Measurements from ENCODE around the gene ITGB2. TPM values are rescaled to one million over a fixed set of nuclear protein-coding genes. Genes with fewer than 3 reads are reported as not detected.

The ITGB2 gene
- total RNA-seq, 1 donor from 2014 or later = 6.9 TPM

DNA sequence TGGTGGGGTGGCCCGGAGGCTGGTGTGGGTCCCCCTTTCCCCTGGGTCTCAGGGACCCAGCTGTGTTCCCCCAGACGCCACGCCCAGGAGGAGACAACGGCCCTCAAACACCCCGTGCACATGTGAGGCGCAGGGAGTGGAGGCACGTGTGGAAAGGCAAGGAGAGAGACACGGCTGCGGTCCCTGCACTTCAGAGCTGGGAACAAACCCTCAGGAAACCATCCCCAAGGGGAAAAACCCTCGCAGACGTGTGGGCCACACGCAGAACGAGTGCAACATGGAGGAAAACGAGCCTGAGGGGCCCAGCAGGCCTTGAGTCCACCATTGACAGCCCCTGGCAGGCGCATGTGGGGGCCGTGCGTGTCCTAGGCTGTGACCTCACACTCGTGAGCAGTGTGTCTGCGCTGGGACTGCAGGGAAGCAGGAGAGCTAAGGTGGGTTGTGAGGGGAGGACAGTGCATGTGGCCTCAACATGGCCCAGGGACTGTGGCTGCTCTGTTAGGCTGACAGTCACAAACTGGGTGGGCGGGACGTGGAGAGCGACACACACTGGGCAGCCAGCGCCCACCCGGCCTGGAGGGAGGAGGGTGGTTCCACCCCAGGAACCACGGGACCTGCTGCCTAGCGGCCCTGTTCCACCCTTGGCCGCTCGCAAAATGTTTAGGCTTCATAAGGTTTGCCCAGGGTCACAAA, 20.0 kb downstream of the ITGB2 start:
- Histone ChIP-seq H3K27me3 (ENCODE audit: control insufficient read depth, insufficient read depth, low read length) (peaks cover 37% of the 10 kb centered on the region), H3K4me3 (ENCODE audit: low read depth, low read length) (no peak overlapping the region), H3K36me3 (ENCODE audit: control insufficient read depth, insufficient read depth, low read length) (no peaks in the 10 kb centered on the region)
- no peak for DNase-seq (ENCODE audit: low read depth)
- TF ChIP-seq, protein P1, sequence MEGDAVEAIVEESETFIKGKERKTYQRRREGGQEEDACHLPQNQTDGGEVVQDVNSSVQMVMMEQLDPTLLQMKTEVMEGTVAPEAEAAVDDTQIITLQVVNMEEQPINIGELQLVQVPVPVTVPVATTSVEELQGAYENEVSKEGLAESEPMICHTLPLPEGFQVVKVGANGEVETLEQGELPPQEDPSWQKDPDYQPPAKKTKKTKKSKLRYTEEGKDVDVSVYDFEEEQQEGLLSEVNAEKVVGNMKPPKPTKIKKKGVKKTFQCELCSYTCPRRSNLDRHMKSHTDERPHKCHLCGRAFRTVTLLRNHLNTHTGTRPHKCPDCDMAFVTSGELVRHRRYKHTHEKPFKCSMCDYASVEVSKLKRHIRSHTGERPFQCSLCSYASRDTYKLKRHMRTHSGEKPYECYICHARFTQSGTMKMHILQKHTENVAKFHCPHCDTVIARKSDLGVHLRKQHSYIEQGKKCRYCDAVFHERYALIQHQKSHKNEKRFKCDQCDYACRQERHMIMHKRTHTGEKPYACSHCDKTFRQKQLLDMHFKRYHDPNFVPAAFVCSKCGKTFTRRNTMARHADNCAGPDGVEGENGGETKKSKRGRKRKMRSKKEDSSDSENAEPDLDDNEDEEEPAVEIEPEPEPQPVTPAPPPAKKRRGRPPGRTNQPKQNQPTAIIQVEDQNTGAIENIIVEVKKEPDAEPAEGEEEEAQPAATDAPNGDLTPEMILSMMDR (IDR thresholded peaks at IDR 0.05; ENCODE audit: insufficient read depth, low read length, poor library complexity, severe bottlenecking) = no peak

DNA sequence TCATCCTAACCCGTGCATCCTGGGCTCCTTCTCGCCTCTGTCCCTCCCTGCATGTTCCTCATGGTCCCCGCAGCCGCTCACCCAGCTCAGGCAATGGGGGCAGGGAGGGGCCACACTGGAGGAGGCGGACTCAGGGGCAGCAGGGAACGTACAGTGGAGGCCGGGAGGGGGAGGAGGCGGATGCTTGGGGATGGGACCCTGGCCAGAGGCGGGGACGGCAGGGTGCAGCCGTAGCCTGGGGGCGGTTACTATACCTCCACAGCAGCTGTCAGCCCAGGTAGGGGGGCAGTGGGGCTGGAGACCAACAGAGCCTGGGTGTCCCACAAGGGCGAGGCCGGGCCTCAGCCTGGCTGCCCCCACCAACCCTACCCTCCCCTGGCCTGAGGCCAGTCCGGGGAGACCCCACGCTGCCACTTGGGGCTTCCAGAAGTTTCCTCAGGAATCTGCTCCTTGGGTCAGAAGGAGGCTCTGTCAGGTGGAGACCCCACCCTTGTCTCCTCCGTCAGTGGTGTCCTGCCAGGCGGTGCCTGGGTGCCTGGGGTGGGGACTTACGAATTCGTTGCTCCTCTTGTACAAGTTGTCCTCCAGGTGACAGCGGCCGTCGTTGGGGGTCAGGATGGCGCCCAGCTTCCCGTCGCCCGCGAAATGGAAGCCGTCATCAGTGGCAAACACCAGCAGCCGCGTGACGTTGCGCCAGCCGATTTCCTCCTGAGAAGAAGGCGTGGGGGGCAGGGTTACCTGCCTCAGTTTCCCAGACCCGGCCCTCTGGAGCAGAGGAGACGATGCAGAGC, 20.7 kb downstream of the ITGB2 start:
- Histone ChIP-seq H3K4me3 (ENCODE audit: low read depth, low read length) (no peak overlapping the region), H3K36me3 (ENCODE audit: control insufficient read depth, insufficient read depth, low read length) (no peaks in the 10 kb centered on the region), H3K27me3 (ENCODE audit: control insufficient read depth, insufficient read depth, low read length) (peaks cover 33% of the 10 kb centered on the region)
- no peak for DNase-seq (ENCODE audit: low read depth)
- TF ChIP-seq, protein P1 (IDR thresholded peaks at IDR 0.05; ENCODE audit: insufficient read depth, low read length, poor library complexity, severe bottlenecking) = no peak

DNA sequence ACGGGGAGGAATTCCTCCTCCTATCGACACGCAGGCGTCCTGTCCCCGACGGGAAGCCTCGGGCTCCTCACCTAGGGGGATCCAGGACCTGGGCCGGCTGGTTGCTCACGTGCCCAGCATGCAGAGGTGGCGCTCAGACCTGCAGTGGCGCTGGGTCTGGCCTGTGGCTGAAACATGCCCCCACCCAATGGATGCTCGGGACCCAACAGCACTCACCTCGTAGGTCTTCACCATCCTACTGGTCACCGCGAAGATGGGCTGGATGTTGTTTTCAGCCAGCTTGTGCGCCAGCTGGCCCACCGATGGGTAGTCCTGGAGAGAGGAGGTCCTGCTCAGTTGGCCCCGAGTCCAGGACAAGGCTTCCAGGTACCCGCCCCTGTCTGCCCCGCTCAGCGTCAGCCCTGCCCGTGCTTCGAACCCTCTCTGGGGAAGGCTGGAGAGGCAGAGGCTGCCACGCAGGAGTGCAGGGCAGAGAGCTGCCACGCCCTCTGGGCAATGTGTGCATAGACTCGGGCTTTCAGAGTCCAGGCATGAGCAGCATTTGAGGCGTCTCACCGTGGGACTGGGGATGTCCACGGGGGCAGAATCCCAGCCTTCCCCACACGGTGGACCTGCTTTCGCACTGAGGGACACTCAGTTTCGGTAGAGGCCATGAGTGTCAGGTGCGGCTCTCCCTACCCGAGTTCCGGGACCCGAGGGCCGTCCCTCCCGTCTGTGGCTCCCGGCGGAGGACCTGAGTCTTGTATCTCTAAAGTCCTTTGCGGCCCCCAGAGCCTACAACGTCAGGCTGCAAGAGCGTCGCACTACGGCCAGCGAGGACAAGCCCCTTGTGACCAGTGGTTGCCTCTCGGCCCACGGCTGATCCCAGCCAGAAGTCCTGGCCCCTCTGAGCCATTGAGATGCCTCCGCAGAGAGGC, 21.6 kb downstream of the ITGB2 start:
- no peak for DNase-seq (ENCODE audit: low read depth)
- TF ChIP-seq, protein P1 (IDR thresholded peaks at IDR 0.05; ENCODE audit: insufficient read depth, low read length, poor library complexity, severe bottlenecking) = no peak
- no peaks in the 10 kb centered on the region for H3K36me3 ChIP-seq (ENCODE audit: control insufficient read depth, insufficient read depth, low read length)
- no peak overlapping the region for H3K4me3 ChIP-seq (ENCODE audit: low read depth, low read length)
- peaks cover 38% of the 10 kb centered on the region for H3K27me3 ChIP-seq (ENCODE audit: control insufficient read depth, insufficient read depth, low read length)

DNA sequence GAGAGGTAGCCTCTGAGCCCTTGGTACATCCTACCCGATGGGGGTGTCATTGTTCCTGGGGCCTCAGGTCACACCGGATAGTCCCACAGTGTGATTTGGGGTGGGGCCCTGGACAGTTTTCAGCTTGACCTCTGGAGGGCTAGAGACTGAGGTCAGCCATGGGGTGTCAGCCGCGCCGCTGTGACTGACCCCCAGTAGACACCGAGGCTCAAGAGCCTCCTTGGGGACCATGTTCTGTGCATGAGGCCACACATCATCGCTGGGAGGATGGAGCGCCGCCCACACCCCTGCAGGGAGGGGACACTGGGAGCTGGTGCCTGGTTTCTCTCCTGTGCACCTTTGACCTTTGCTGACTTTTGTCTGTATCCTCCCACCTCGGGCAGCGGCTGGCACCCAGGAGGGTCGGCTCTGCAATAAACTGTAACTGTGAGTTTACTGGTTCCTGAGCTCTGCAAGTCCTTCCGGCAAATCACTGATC, 22.6 kb downstream of the ITGB2 start:
- H3K36me3 ChIP-seq (ENCODE audit: control insufficient read depth, insufficient read depth, low read length) = no peaks in the 10 kb centered on the region
- peaks cover 47% of the 10 kb centered on the region for H3K27me3 ChIP-seq (ENCODE audit: control insufficient read depth, insufficient read depth, low read length)
- TF ChIP-seq, protein P1 (IDR thresholded peaks at IDR 0.05; ENCODE audit: insufficient read depth, low read length, poor library complexity, severe bottlenecking) = no peak
- no peak overlapping the region for H3K4me3 ChIP-seq (ENCODE audit: low read depth, low read length)
- no peak for DNase-seq (ENCODE audit: low read depth)

DNA sequence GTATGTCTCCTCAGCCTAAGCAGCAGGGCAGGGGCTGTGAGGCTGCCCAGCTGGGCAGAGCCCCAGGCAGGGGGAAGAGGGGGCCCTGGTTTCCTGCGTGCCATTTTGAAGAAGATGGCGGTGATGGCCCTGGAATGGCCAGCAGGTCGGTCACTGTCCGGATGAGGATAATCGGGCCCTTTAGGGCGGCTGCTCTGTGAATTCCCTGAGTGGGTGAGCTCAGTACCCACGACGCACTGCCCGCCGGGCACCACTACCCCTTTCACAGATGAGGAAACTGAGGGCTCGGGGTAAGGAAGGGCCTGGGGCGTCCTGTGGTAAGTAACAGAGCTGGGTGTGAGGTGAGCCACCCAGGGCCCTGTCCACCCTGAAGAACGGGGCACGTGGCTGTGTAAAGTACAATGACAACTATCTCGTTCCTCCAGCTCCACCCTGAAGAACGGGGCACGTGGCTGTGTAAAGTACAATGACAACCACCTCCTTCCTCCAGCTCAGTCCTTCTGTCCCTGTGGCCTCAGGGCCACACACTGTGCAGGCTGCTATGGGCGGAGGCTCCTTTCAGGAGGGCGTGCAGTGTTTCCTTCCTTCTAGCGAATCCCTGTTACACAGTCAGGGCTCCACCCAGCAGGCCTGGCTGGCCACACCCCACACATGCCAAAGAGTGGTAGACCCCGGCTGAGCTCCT, 23.2 kb downstream of the ITGB2 start:
- TF ChIP-seq, protein P1 (IDR thresholded peaks at IDR 0.05; ENCODE audit: insufficient read depth, low read length, poor library complexity, severe bottlenecking) = no peak
- H3K4me3 ChIP-seq (ENCODE audit: low read depth, low read length) = no peak overlapping the region
- H3K27me3 ChIP-seq (ENCODE audit: control insufficient read depth, insufficient read depth, low read length) = peaks cover 50% of the 10 kb centered on the region
- no peak for DNase-seq (ENCODE audit: low read depth)
- no peaks in the 10 kb centered on the region for H3K36me3 ChIP-seq (ENCODE audit: control insufficient read depth, insufficient read depth, low read length)

All from kidney epithelial cell (primary cell).